ACC112 (cell line): Measurements from ENCODE around the gene CDC45.

Source experiments
- H2AFZ ChIP-seq: fragments of 200-600 bp; sonication (generic); one replicate; pipeline ENCODE4 v1.6.0; 2017; ENCODE audit warnings: antibody characterized with exemption, low read length; ENCODE audit not compliant: unreplicated experiment
- H3K27ac ChIP-seq: fragments of 200-600 bp; sonication (generic); 2 replicates; pipeline ENCODE4 v1.5.1; 2014; ENCODE audit warnings: low read depth, mild to moderate bottlenecking, antibody characterized with exemption, low read length, moderate library complexity
- H3K27me3 ChIP-seq: fragments of 200-600 bp; sonication (generic); 2 replicates; pipeline ENCODE4 v1.6.1; 2014; ENCODE audit warnings: mild to moderate bottlenecking, antibody characterized with exemption, low read length, moderate library complexity, mixed read lengths; ENCODE audit not compliant: insufficient read depth
- H3K36me3 ChIP-seq: fragments of 200-600 bp; sonication (generic); 2 replicates; pipeline ENCODE4 v1.6.1; 2016; ENCODE audit warnings: mild to moderate bottlenecking, antibody characterized with exemption, low read length, moderate library complexity, mixed read lengths; ENCODE audit not compliant: insufficient read depth
- H3K4me1 ChIP-seq: fragments of 200-600 bp; sonication (generic); one replicate; pipeline ENCODE4 v1.6.1; 2016; ENCODE audit warnings: low read length, mixed read lengths; ENCODE audit not compliant: insufficient read depth, unreplicated experiment, control insufficient read depth
- H3K4me3 ChIP-seq: fragments of 200-600 bp; sonication (generic); 2 replicates; pipeline ENCODE4 v1.5.1; 2014; ENCODE audit warnings: mild to moderate bottlenecking, low read depth, low read length
- H3K79me2 ChIP-seq: fragments of 200-600 bp; sonication (generic); one replicate; pipeline ENCODE4 v1.6.0; 2016; ENCODE audit warnings: low read length; ENCODE audit not compliant: control insufficient read depth, unreplicated experiment, insufficient read depth

The CDC45 gene

DNA sequence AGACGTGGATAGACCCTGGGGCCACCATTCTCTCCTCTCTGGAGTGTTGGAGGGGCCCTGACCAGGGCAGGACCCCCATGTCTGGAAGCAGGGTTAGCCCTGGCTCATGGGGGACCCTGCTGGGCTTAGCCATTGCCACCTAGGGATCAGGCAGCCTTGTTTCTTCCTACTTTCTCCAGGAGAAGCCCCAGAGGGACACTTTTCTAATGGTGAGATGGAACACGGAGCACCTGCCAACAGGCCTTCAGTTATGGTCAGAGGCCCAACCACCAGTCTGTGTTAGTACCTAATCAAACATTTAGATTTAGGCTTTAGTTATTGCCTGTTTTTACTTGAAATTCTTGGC lies 30.3 kb upstream of the CDC45 start:
- Histone ChIP-seq H3K36me3 (peaks cover 7% of the 10 kb centered on the region; the same call in 1 of the 2 replicates), H2AFZ (no peak overlapping the region), H3K27me3 (no peaks in the 10 kb centered on the region), H3K4me3 (no peak overlapping the region), H3K4me1 (no peaks in the 10 kb centered on the region), H3K79me2 (peaks cover 17% of the 10 kb centered on the region), H3K27ac (no peak overlapping the region)

- Histone ChIP-seq H2AFZ (no peak overlapping the region), H3K4me1 (peaks cover 7% of the 10 kb centered on the region), H3K27me3 (no peaks in the 10 kb centered on the region), H3K36me3 (peaks cover 12% of the 10 kb centered on the region; the same call in 1 of the 2 replicates), H3K79me2 (peaks cover 11% of the 10 kb centered on the region), H3K4me3 (no peak overlapping the region), H3K27ac (no peak overlapping the region)
Observed at GRCh38 chr22:19450363-19451175, 29.2 kb upstream of the CDC45 start.

GRCh38 chr22:19451570-19451969 lies 28.1 kb upstream of the CDC45 start:
- Histone ChIP-seq H2AFZ (no peak overlapping the region), H3K79me2 (peaks cover 5% of the 10 kb centered on the region), H3K27ac (no peak overlapping the region), H3K36me3 (peaks cover 12% of the 10 kb centered on the region; the same call in 1 of the 2 replicates), H3K4me3 (no peak overlapping the region), H3K27me3 (no peaks in the 10 kb centered on the region), H3K4me1 (peaks cover 13% of the 10 kb centered on the region)

GRCh38 chr22:19453718-19454117 lies 26.0 kb upstream of the CDC45 start:
- no peak overlapping the region for H2AFZ ChIP-seq
- H3K27ac ChIP-seq, result no peak overlapping the region
- H3K4me1 ChIP-seq, result peaks cover 13% of the 10 kb centered on the region
- no peaks in the 10 kb centered on the region for H3K27me3 ChIP-seq
- peaks cover 12% of the 10 kb centered on the region; the same call in 1 of the 2 replicates for H3K36me3 ChIP-seq
- H3K79me2 ChIP-seq, result no peaks in the 10 kb centered on the region
- H3K4me3 ChIP-seq, result no peak overlapping the region

GRCh38 chr22:19454156-19454555 lies 25.6 kb upstream of the CDC45 start:
- Histone ChIP-seq H3K4me3 (no peak overlapping the region), H3K27ac (no peak overlapping the region), H3K79me2 (no peaks in the 10 kb centered on the region), H2AFZ (no peak overlapping the region), H3K4me1 (peaks cover 13% of the 10 kb centered on the region), H3K36me3 (peaks cover 12% of the 10 kb centered on the region; the same call in 1 of the 2 replicates), H3K27me3 (no peaks in the 10 kb centered on the region)

GRCh38 chr22:19455033-19455432 lies 24.7 kb upstream of the CDC45 start:
- H3K4me1 ChIP-seq, result peaks cover 13% of the 10 kb centered on the region
- no peak overlapping the region for H2AFZ ChIP-seq
- peaks cover 12% of the 10 kb centered on the region; the same call in 1 of the 2 replicates for H3K36me3 ChIP-seq
- H3K79me2 ChIP-seq, result no peaks in the 10 kb centered on the region
- H3K27me3 ChIP-seq, result no peaks in the 10 kb centered on the region
- no peak overlapping the region for H3K4me3 ChIP-seq
- H3K27ac ChIP-seq, result no peak overlapping the region

DNA sequence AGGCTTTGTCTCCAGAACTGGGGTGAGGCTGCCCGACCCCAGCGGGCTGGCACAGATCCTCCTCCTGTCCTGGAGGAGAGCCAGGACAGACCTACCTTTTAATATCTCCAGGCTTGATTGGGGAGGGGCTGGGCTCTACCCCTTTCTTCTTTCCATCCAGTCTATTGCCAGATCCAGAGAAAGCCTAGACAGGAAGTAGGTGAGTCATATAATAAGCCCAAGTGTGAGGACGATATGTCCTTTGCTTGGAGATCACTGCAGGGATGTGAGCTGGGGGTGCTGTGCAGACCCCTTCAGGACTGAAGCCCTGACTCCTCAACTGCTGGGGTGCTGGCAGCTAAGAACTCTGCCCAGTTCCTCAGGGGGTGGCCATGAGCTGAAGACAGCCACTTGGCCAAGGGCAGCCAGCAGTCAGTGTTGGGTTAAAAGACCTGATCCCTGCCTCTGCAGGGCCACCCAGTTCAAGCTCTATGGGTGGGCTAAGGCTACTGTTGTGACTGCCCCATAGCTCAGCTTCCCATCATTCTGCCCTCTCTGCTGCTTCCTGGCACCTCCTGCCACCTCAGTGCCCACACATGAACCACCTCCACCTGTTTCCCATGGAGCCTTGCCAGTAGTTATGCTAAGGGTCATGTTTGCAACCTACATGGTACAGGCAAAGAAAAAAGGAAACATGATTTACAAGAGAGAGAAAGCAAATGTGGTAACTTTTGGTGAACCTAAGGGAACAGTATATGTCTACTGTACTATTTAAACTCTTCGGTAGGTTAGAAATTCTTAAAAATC lies 23.9 kb upstream of the CDC45 start:
- peaks cover 12% of the 10 kb centered on the region; the same call in 1 of the 2 replicates for H3K36me3 ChIP-seq
- H3K27ac ChIP-seq, result no peak overlapping the region
- peaks cover 13% of the 10 kb centered on the region for H3K4me1 ChIP-seq

DNA sequence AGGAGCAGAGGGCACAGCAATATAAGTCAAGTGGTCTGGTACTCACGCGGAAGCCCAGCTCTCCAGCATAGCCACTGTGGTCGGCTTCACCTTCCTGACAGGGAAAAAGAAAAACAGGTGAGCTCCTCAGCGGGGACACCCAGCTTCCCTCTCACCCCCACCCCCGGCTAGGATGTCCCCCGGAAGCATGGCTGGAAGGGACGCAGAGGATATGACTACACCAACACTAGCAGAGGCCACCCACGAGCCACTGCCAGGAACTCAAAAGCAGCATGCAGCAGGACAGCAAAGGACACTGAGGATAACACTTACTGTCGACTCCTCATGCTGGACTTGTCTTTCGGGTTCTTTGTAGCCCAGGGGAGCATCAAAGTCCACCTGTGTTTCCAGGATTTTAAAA lies 23.2 kb upstream of the CDC45 start:
- H3K4me3 ChIP-seq, result no peak overlapping the region
- H3K79me2 ChIP-seq, result no peaks in the 10 kb centered on the region
- peaks cover 13% of the 10 kb centered on the region for H3K4me1 ChIP-seq
- no peaks in the 10 kb centered on the region for H3K27me3 ChIP-seq
- H3K36me3 ChIP-seq, result peaks cover 11% of the 10 kb centered on the region; the same call in 1 of the 2 replicates
- H3K27ac ChIP-seq, result no peak overlapping the region
- H2AFZ ChIP-seq, result no peak overlapping the region

More for the DNA sequence above, 23.9 kb upstream of the CDC45 start:
- Histone ChIP-seq H3K4me3 (no peak overlapping the region), H3K79me2 (no peaks in the 10 kb centered on the region), H2AFZ (no peak overlapping the region), H3K27me3 (no peaks in the 10 kb centered on the region)

- no peak overlapping the region for H3K27ac ChIP-seq
- no peak overlapping the region for H3K4me3 ChIP-seq
- H3K27me3 ChIP-seq, result no peaks in the 10 kb centered on the region
- H3K79me2 ChIP-seq, result no peaks in the 10 kb centered on the region
- no peak overlapping the region for H2AFZ ChIP-seq
- H3K4me1 ChIP-seq, result peaks cover 13% of the 10 kb centered on the region
- H3K36me3 ChIP-seq, result peaks cover 6% of the 10 kb centered on the region; the same call in 1 of the 2 replicates
Observed at GRCh38 chr22:19457828-19458428, 21.8 kb upstream of the CDC45 start.

DNA sequence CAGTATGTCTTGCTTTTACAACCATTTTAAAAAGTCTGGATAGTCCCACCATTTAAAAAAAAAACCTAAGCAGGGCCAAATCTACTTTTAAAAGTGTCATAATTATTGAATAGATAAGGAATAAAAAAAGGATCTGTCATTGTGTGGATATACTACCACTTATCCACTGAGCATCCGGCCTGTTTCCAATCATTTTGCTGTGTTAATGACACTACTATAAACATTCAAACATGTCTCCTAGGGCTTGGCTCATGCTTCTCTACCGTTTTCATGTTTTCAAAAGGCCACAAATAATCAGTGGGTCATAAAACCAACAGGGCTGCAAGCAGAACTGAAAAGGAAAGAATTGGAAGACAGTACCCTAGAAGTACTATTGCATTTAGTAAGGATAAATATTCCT lies 19.7 kb upstream of the CDC45 start:
- no peak overlapping the region for H3K4me3 ChIP-seq
- peaks cover 5% of the 10 kb centered on the region; the same call in 1 of the 2 replicates for H3K36me3 ChIP-seq
- H3K79me2 ChIP-seq, result no peaks in the 10 kb centered on the region
- H3K27me3 ChIP-seq, result no peaks in the 10 kb centered on the region
- H3K4me1 ChIP-seq, result peaks cover 16% of the 10 kb centered on the region
- H3K27ac ChIP-seq, result no peak overlapping the region
- H2AFZ ChIP-seq, result no peak overlapping the region
